Stimulated activated CD8-positive, alpha-beta memory T cell treated with anti-CD3 and anti-CD28 coated beads, Interleukin-7, amount 100 ng/mL, for 48 hours (primary cell): ENCODE results near the gene BANP.
"Not testable (repeated sequence)": the region's sequence is repeated elsewhere in the genome, so short reads cannot be mapped to it uniquely, and the experiment has no call there.

Experiments used
- DNase-seq, 2 donors: peaks; one replicate each; pipeline ENCODE4 v3.0.0-alpha.2; 2020; ENCODE audit warnings: low read depth in 1 of 2; ENCODE audit errors: extremely low read depth in 1 of 2

The BANP gene

GRCh38 chr16:88044121-88044581, 92.9 kb downstream of the BANP start:
- not testable (repeated sequence) for DNase-seq

- DNase-seq, result not testable (repeated sequence)
Measured at GRCh38 chr16:88045361-88045760, 94.1 kb downstream of the BANP start.

- no peak for DNase-seq
Measured at GRCh38 chr16:88045820-88046303, 94.6 kb downstream of the BANP start.

GRCh38 chr16:88047462-88047861, 96.2 kb downstream of the BANP start:
- no peak for DNase-seq

- DNase-seq, result no peak
Measured at GRCh38 chr16:88048985-88049384, 97.8 kb downstream of the BANP start.

GRCh38 chr16:88049561-88050545, 98.6 kb downstream of the BANP start:
- DNase-seq, result no peak

- no peak for DNase-seq
Measured at GRCh38 chr16:88050952-88051660, 99.9 kb downstream of the BANP start.

- DNase-seq, result no peak
Measured at GRCh38 chr16:88052661-88053060, 101.4 kb downstream of the BANP start.

- DNase-seq, result not testable (repeated sequence)
Measured at GRCh38 chr16:88053479-88053878, 102.2 kb downstream of the BANP start.

- no peak for DNase-seq
Measured at GRCh38 chr16:88055356-88055755, 104.1 kb downstream of the BANP start.

GRCh38 chr16:88056212-88056611, 105.0 kb downstream of the BANP start:
- no peak for DNase-seq

GRCh38 chr16:88057656-88058055, 106.4 kb downstream of the BANP start:
- no peak for DNase-seq

GRCh38 chr16:88058136-88058535, 106.9 kb downstream of the BANP start:
- no peak for DNase-seq

- DNase-seq, result no peak
Measured at GRCh38 chr16:88058817-88059216, 107.6 kb downstream of the BANP start.

- no peak for DNase-seq
Measured at GRCh38 chr16:88059701-88060386, 108.6 kb downstream of the BANP start.

GRCh38 chr16:88060524-88061219, 109.4 kb downstream of the BANP start:
- DNase-seq, result no peak

GRCh38 chr16:88061346-88062110, 110.3 kb downstream of the BANP start:
- no peak for DNase-seq

GRCh38 chr16:88062341-88063210, 111.3 kb downstream of the BANP start:
- DNase-seq, result no peak
